C4-2B (cell line): ENCODE data around the gene AP3M1.

Source experiments
- ZFX ChIP-seq: fragments of 450-650 bp; IDR thresholded peaks from 2 replicates; pipeline ENCODE4 v1.6.1; 2017
- TF ChIP-seq, protein P1 (sequence below): fragments of 450-650 bp; conservative IDR thresholded peaks from 2 replicates; pipeline ENCODE4 v1.5.1; 2017; ENCODE audit warnings: mild to moderate bottlenecking

DNA sequence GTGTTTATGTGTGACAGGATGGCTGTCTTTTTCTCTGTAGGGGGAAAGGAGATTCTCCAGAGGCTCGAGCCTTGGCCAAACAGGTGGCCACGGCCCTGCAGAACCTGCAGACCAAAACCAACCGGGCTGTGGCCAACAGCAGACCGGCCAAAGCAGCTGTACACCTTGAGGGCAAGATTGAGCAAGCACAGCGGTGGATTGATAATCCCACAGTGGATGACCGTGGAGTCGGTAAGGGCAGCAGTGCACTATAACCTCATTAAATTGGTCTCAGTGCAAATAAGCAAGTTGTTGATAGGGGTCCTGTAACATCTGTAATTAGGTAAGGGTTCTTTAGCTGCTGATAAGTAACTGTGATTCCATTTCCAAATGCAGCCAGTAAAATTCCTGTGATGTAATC, 56.4 kb downstream of the AP3M1 start:
- TF ChIP-seq, protein P1, sequence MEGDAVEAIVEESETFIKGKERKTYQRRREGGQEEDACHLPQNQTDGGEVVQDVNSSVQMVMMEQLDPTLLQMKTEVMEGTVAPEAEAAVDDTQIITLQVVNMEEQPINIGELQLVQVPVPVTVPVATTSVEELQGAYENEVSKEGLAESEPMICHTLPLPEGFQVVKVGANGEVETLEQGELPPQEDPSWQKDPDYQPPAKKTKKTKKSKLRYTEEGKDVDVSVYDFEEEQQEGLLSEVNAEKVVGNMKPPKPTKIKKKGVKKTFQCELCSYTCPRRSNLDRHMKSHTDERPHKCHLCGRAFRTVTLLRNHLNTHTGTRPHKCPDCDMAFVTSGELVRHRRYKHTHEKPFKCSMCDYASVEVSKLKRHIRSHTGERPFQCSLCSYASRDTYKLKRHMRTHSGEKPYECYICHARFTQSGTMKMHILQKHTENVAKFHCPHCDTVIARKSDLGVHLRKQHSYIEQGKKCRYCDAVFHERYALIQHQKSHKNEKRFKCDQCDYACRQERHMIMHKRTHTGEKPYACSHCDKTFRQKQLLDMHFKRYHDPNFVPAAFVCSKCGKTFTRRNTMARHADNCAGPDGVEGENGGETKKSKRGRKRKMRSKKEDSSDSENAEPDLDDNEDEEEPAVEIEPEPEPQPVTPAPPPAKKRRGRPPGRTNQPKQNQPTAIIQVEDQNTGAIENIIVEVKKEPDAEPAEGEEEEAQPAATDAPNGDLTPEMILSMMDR = no peak
- no peak for TF ChIP-seq ZFX
